Urothelium cell line (cell line): Measurements from ENCODE around the gene NIT1.

ENCODE experiments used
- DNase-seq: peaks from one replicate; pipeline ENCODE4 v3.0.0; 2011; ENCODE audit warnings: low spot score, mixed read lengths
- FAIRE-seq: peaks from 2 replicates; lab custom pipeline; 2011; peaks lifted over from hg19 to GRCh38; lab: Jason Lieb, UNC

The NIT1 gene

GRCh38 chr1:161145832-161146231 is 27.9 kb downstream of the NIT1 start:
- DNase-seq = no peak

GRCh38 chr1:161153176-161153575 is 35.3 kb downstream of the NIT1 start:
- FAIRE-seq = no peak
- no peak for DNase-seq

More at GRCh38 chr1:161145832-161146231, 27.9 kb downstream of the NIT1 start:
- FAIRE-seq = no peak

GRCh38 chr1:161153682-161154337 is 35.9 kb downstream of the NIT1 start, which contains the start of gene UFC1:
Gene UFC1 (plus strand): TSS chr1:161153978. CDS start chr1:161153998, 20 bp downstream.
- FAIRE-seq = no peak
- DNase-seq = peak; percentile 82

DNA sequence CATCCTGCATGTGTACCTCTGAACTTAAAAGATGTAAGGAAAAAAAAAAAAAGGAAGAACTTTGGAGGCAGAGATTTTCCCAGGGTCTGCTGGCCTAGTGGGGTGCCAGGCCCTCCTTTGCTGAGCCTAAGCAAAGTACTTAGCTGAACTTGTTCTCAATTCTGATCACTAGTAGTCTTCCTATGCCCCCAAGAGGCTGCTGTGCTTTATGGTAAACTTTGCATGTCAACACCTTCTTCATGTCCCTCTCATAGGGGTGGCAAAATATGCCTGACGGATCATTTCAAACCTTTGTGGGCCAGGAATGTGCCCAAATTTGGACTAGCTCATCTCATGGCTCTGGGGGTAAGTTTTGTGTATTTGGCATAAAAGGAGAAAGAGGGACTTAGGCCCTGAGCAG is 40.0 kb downstream of the NIT1 start:
- FAIRE-seq (no peak), DNase-seq (no peak)

DNA sequence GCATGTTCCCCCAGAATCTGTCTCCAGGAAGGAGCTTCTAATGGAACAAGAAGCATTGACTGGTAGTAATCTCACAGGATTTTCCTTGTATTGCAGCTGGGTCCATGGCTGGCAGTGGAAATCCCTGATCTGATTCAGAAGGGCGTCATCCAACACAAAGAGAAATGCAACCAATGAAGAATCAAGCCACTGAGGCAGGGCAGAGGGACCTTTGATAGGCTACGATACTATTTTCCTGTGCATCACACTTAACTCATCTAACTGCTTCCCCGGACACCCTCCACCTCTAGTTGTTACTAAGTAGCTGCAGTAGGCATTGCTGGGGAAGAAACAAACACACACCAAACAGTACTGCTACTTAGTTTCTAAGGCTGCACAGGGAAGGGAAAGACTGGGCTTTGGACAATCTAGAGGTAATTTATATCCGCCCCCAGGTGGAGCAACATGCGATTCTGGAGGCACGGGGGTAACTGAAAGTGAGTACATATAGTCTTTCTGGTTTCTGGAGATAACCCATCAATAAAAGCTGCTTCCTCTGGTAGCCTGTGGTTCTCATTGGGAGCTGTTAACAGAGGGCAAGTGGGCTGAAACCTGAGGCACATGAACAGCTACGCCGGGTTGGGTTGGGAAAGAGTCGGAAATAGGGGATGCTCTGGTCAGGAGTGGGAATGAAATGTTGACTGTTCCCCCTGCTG is 40.6 kb downstream of the NIT1 start:
- no peak for FAIRE-seq
- no peak for DNase-seq

- DNase-seq (peak; percentile 96), FAIRE-seq (no peak)
These were observed 41.4 kb downstream of the NIT1 start, which contains the start of gene USP21 for GRCh38 chr1:161159087-161159912. Gene USP21 (plus strand): TSS chr1:161159500. CDS start chr1:161160641, 1,141 bp downstream.

- FAIRE-seq (no peak), DNase-seq (no peak)
These were observed 42.0 kb downstream of the NIT1 start for GRCh38 chr1:161159913-161160243.

DNA sequence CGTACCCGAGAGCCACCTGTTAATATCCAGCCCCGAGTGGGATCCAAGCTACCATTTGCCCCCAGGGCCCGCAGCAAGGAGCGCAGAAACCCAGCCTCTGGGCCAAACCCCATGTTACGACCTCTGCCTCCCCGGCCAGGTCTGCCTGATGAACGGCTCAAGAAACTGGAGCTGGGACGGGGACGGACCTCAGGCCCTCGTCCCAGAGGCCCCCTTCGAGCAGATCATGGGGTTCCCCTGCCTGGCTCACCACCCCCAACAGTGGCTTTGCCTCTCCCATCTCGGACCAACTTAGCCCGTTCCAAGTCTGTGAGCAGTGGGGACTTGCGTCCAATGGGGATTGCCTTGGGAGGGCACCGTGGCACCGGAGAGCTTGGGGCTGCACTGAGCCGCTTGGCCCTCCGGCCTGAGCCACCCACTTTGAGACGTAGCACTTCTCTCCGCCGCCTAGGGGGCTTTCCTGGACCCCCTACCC is 42.8 kb downstream of the NIT1 start:
- FAIRE-seq (no peak), DNase-seq (no peak)

- DNase-seq (no peak), FAIRE-seq (no peak)
These were observed 43.7 kb downstream of the NIT1 start for GRCh38 chr1:161161652-161162051.

DNA sequence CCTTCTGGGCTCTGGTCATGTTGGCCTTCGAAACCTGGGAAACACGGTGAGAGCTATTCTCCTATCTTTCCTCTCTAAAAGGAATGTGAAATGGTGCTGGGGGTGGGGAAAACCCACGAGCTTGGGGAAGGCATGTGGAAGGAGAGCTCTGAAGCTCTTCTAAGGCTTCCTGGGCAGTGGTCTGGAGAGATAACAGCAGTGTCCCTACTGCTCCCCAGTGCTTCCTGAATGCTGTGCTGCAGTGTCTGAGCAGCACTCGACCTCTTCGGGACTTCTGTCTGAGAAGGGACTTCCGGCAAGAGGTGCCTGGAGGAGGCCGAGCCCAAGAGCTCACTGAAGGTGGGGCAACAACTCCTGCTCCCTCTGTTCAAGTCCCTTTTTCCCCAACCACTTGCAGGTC is 44.1 kb downstream of the NIT1 start:
- DNase-seq (no peak), FAIRE-seq (no peak)

- FAIRE-seq = no peak
These were observed 44.9 kb downstream of the NIT1 start for GRCh38 chr1:161162806-161163205.

DNA sequence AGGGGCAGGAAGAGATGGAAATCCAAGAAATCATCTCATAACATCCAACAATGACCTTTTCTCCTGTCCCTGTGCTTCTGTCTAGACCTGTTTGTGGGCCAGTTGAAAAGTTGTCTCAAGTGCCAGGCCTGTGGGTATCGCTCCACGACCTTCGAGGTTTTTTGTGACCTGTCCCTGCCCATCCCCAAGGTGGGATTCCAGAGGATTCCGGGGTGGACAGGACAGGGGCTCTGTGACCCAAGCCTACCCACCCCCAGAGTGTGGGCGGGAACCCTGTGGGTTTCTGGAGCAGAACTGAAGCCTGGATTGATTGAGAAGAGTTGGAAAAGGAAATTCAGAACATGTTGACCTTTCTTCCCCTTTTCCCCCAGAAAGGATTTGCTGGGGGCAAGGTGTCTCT is 45.9 kb downstream of the NIT1 start:
- no peak for FAIRE-seq
- DNase-seq = no peak

More at GRCh38 chr1:161162806-161163205, 44.9 kb downstream of the NIT1 start:
- DNase-seq = no peak

DNA sequence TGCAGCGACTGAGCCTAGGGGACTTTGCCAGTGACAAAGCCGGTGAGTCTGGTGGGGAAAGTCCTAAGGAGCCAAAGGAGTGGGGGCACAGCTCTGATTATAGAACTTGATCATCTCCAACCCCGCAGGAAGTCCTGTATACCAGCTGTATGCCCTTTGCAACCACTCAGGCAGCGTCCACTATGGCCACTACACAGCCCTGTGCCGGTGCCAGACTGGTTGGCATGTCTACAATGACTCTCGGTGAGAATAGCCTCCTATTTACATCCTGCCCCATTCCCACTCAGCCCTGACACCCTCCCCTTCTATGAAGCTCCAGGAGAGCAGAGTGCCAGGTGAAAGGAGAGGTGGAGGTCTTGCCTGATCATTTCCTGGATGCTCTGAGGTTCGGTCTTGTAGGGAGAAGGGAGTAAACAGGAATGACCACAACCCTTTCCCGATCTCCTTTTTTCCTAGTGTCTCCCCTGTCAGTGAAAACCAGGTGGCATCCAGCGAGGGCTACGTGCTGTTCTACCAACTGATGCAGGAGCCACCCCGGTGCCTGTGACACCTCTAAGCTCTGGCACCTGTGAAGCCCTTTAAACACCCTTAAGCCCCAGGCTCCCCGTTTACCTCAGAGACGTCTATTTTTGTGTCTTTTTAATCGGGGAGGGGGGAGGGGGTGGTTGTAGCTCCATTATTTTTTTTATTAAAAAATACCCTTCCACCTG is 47.2 kb downstream of the NIT1 start:
- no peak for DNase-seq
- no peak for FAIRE-seq

GRCh38 chr1:161165742-161166668 is 48.1 kb downstream of the NIT1 start, which contains the start of gene PPOX:
Gene PPOX (plus strand): TSS chr1:161166426. CDS start chr1:161166848, 422 bp downstream.
- FAIRE-seq (peak; percentile 5), DNase-seq (peak; percentile 93)

DNA sequence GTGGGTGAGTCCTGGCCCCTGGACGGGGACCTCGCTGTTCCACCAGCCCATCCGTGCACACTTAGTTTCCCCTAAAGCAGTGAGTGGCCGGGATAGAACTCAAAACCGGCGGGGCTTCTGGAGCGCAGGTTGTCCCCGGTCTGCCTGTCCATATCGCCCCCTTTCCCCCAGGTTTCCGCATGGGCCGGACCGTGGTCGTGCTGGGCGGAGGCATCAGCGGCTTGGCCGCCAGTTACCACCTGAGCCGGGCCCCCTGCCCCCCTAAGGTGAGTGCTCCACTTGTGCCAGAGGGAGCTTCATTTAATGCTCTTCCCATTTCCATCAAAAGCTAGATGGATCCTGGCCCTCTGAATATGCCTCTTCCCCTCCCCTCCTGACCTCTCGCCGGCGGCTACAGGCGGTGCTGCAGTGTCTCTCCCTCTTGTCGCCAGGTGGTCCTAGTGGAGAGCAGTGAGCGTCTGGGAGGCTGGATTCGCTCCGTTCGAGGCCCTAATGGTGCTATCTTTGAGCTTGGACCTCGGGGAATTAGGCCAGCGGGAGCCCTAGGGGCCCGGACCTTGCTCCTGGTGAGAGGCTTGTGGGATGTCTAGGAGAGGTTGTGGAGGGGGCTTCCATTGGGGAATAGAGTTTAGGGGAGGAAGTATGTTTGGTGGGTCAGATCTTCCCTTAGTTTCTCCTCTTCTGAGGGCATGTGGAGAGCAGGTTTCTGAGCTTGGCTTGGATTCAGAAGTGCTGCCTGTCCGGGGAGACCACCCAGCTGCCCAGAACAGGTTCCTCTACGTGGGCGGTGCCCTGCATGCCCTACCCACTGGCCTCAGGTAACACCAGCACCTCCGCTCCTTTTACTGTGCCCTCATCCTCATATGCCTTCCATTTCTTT is 49.0 kb downstream of the NIT1 start:
- FAIRE-seq (no peak), DNase-seq (no peak)

GRCh38 chr1:161168906-161169305 is 51.0 kb downstream of the NIT1 start:
- FAIRE-seq = no peak
- no peak for DNase-seq
